H1 (cell line): ENCODE measurements around the gene LFNG. TPM values are rescaled to one million over a fixed set of nuclear protein-coding genes. Genes with fewer than 3 reads are reported as not detected.

Source experiments
- CBX8 ChIP-seq: fragments of 300-800, 300-1000 bp; sonication (generic); IDR thresholded peaks from 2 replicates; pipeline ENCODE4 v1.7.1; 2016; ENCODE audit warnings: low read depth, low read length, borderline replicate concordance
- CEBPB ChIP-seq: IDR thresholded peaks from 2 replicates; pipeline ENCODE4 v1.6.1; 2012; ENCODE audit warnings: low read depth, low read length
- EGR1 ChIP-seq: IDR thresholded peaks from 2 replicates; pipeline ENCODE4 v1.6.1; 2011; ENCODE audit warnings: low read depth, low read length, borderline replicate concordance
- EP300 ChIP-seq, 2 experiments: IDR thresholded peaks; 1 replicate in 1 of 2; 2 replicates in 1 of 2; pipeline ENCODE4 v1.6.1; 2011 to 2012; ENCODE audit warnings: low read depth in 2 of 2, low read length in 2 of 2, mild to moderate bottlenecking in 2 of 2, borderline replicate concordance in 1 of 2, inconsistent platforms in 1 of 2, moderate library complexity in 1 of 2
- JUN ChIP-seq: IDR thresholded peaks from 2 replicates; pipeline ENCODE4 v1.6.1; 2011; ENCODE audit warnings: low read depth, mild to moderate bottlenecking, improper control_type of control experiment, low read length
- KDM4A ChIP-seq: IDR thresholded peaks from one replicate; pipeline ENCODE4 v1.7.1; 2012; ENCODE audit warnings: low read depth, mild to moderate bottlenecking, moderate library complexity, low read length, inconsistent platforms; ENCODE audit not compliant: severe bottlenecking
- NANOG ChIP-seq: IDR thresholded peaks from 2 replicates; pipeline ENCODE4 v1.6.1; 2011; ENCODE audit warnings: low read length, low read depth, mild to moderate bottlenecking, inconsistent platforms; ENCODE audit not compliant: insufficient read depth, poor library complexity, severe bottlenecking
- NRF1 ChIP-seq: IDR thresholded peaks from 2 replicates; pipeline ENCODE4 v1.6.1; 2011; ENCODE audit warnings: mild to moderate bottlenecking, low read depth, low read length, improper control_type of control experiment
- PHF8 ChIP-seq: fragments of 200-600 bp; sonication (generic); conservative IDR thresholded peaks from 2 replicates; pipeline ENCODE4 v1.7.1; 2012; ENCODE audit warnings: low read depth, mild to moderate bottlenecking, inconsistent platforms, low read length, moderate library complexity
- POLR2AphosphoS5 ChIP-seq: IDR thresholded peaks from 2 replicates; pipeline ENCODE4 v1.6.1; 2011; ENCODE audit warnings: low read depth, low read length
- RBBP5 ChIP-seq: IDR thresholded peaks from 2 replicates; pipeline ENCODE4 v1.7.1; 2012; ENCODE audit warnings: low read depth, mild to moderate bottlenecking, inconsistent platforms, low read length, moderate library complexity, borderline replicate concordance
- SRF ChIP-seq: IDR thresholded peaks from 2 replicates; pipeline ENCODE4 v1.6.1; 2011; ENCODE audit warnings: mild to moderate bottlenecking, low read depth, low read length, moderate library complexity
- SUZ12 ChIP-seq: fragments of 200-600 bp; sonication (generic); IDR thresholded peaks from 2 replicates; pipeline ENCODE4 v1.6.1; 2012; ENCODE audit warnings: mild to moderate bottlenecking, inconsistent platforms, low read length, moderate library complexity, mixed read lengths
- TAF1 ChIP-seq: IDR thresholded peaks from 2 replicates; pipeline ENCODE4 v1.6.1; 2011; ENCODE audit warnings: mild to moderate bottlenecking, low read depth, low read length
- TAF7 ChIP-seq: optimal IDR thresholded peaks from 2 replicates; pipeline ENCODE3; 2011; ENCODE audit warnings: low read depth, mild to moderate bottlenecking, inconsistent platforms, low read length, moderate library complexity, borderline replicate concordance
- TBP ChIP-seq: IDR thresholded peaks from 2 replicates; pipeline ENCODE4 v1.6.1; 2011; ENCODE audit warnings: low read depth, low read length, improper control_type of control experiment
- TCF12 ChIP-seq: IDR thresholded peaks from 2 replicates; pipeline ENCODE4 v1.6.1; 2011; ENCODE audit warnings: low read depth, mild to moderate bottlenecking, low read length
- polyA plus RNA-seq, 7 experiments: library from polyadenylated mRNA; depleted of rRNA in 3 of 7; stranded (reverse) in 5 of 7; unstranded in 2 of 7; fragments of >200 nt in 5 of 7; fragments of 200-250 nt in 2 of 7; gene quantifications; 1 replicate in 5 of 7; 2 replicates in 1 of 7; 4 replicates in 1 of 7; pipeline versions ENCODE4 v1.2.1 to v1.2.3, GENCODE V29; 2011 to 2013; ENCODE audit warnings: missing spikeins in 2 of 7, mixed read lengths in 2 of 7
- total RNA-seq: library from RNA; stranded (reverse); fragmentation: NEBNext Ultra II Directional; extraction: Animal tissue kit (Norgen Biotek cat#: 25700); gene quantifications from 2 replicates; pipeline ENCODE4 v1.2.1, GENCODE V29; 2021

LFNG gene
- total and polyA plus RNA-seq, 2 of the 8 experiments (the other 6 are each of a cell fraction or from before 2014, with no cell fraction given): 31.6 to 35.6 TPM

- no peak for TF ChIP-seq NANOG
- peak; percentile 68 for TF ChIP-seq KDM4A
- TF ChIP-seq TCF12: no peak
- TF ChIP-seq RBBP5: peak; percentile 84
- no peak for TF ChIP-seq PHF8
- peak; percentile 88 for TF ChIP-seq TAF1
- TF ChIP-seq EGR1: no peak
- TF ChIP-seq JUN: no peak
- no peak for TF ChIP-seq EP300 (IDR thresholded peaks at IDR 0.05; ENCODE audit: borderline replicate concordance in 1 of 2, low read depth in 2 of 2, low read length in 2 of 2)
- TF ChIP-seq TBP: peak; percentile 92
- no peak for TF ChIP-seq CBX8
- no peak for TF ChIP-seq SRF
- TF ChIP-seq NRF1: no peak
- TF ChIP-seq TAF7: peak; percentile 70
- TF ChIP-seq POLR2AphosphoS5: peak; percentile 92
- TF ChIP-seq SUZ12: peak; percentile 33; the same call in 1 of the 2 replicates
- no peak for TF ChIP-seq CEBPB
These were observed at the start of gene LFNG (continued) for GRCh38 chr7:2519119-2519930.
